Right lobe of liver (tissue), 4 donors: Measurements from ENCODE around the gene TTC28.

Source experiments
- POLR2A ChIP-seq: fragments of 450-650 bp; IDR thresholded peaks from one replicate; pipeline ENCODE4 v1.6.1; 2017; ENCODE audit warnings: antibody characterized with exemption, mild to moderate bottlenecking
- TF ChIP-seq, protein P1 (sequence below), 4 donors: fragments of 200-600 bp in 3 of 4; fragments of 450-650 bp in 1 of 4; IDR thresholded peaks; one replicate each; pipeline versions ENCODE4 v1.5.1 to v1.8.0; 2016 to 2022; ENCODE audit warnings: antibody characterized with exemption in 4 of 4, mild to moderate bottlenecking in 2 of 4
- donor health status: DM: no; HTN: no; CAD: no.
- donor health status: DM: no; HTN: no; CAD: no.
- donor health status: DM: no; HTN: yes; CAD: no.

DNA sequence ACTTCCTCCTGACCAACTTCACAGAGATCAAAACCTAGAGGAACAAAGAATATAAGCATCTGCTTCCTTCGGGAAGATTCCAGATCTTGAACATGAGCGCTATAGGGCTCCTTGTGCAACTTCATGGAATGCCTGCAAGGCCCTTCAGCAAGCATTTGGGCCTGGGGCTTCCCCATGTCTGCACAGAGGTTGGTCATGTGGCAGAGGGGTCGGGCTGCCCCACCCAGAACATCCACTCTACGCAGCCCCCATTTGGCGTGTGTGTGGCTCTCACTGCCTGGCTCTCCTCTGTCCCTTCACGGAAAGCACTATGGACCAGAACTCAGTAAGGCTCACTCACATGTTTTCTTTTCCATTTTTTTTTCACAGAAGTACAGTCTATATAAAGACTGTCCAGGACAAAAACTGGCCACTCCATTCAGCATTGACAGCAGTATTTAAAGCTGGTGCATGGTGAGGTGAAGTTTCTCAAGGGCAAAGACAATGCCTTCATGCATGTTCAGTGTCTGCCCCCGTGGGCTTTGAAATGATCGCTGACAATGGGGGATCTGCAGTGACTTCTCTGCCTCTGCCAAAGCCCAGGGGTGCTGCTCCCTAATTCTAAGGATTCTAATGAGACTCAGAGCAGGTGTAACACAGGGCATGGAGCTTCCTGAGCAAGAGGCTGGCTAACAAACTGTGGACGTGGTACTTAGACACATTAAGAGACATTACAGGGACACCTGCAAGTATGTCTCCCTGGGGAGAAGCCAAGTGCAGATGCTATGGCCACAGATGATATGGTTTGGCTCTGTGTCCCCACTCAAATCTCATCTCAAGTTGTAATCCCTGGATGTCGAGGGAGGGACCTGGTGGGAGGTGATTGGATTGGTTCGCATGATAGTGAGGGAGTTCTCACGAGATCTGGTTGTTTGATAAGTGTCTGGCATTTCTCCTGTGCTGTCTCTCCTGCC, 694.0 kb downstream of the TTC28 start:
- TF ChIP-seq, protein P1, sequence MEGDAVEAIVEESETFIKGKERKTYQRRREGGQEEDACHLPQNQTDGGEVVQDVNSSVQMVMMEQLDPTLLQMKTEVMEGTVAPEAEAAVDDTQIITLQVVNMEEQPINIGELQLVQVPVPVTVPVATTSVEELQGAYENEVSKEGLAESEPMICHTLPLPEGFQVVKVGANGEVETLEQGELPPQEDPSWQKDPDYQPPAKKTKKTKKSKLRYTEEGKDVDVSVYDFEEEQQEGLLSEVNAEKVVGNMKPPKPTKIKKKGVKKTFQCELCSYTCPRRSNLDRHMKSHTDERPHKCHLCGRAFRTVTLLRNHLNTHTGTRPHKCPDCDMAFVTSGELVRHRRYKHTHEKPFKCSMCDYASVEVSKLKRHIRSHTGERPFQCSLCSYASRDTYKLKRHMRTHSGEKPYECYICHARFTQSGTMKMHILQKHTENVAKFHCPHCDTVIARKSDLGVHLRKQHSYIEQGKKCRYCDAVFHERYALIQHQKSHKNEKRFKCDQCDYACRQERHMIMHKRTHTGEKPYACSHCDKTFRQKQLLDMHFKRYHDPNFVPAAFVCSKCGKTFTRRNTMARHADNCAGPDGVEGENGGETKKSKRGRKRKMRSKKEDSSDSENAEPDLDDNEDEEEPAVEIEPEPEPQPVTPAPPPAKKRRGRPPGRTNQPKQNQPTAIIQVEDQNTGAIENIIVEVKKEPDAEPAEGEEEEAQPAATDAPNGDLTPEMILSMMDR (IDR thresholded peaks at IDR 0.05) = no peak
- TF ChIP-seq POLR2A = no peak
